ENCODE results near the gene LRRC14B.

GRCh38 chr5:173392-174290 lies 17.7 kb upstream of the LRRC14B start:
- TF ChIP-seq CTCF (conservative IDR thresholded peaks at IDR 0.05; ENCODE audit: low read depth, low read length) (no peak), EZH2 (IDR thresholded peaks at IDR 0.05; ENCODE audit: low read length, unreplicated experiment) (no peak)

Measured in PC-3 (cell line).